Measurements from ENCODE around the gene MRTFA.

MRTFA gene

DNA sequence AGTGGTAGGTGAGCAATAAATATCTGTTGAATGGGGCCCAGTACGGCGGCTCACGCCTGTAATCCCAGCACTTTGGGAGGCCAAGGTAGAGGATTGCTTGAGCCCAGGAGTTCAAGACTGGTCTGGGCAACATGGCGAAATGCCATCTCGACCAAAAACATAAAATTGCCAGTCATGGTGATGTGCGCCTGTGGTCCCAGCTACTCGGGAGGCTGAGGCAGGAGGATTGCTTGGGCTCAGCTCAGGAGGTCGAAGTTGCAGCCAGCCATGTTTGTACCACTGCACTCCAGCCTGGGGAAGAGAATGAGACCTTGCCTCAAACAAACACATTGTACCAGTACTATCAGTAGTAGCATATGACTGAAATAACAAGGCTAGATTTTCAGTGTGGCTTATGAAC, 262.0 kb downstream of the MRTFA start:
- TF ChIP-seq, protein P1, sequence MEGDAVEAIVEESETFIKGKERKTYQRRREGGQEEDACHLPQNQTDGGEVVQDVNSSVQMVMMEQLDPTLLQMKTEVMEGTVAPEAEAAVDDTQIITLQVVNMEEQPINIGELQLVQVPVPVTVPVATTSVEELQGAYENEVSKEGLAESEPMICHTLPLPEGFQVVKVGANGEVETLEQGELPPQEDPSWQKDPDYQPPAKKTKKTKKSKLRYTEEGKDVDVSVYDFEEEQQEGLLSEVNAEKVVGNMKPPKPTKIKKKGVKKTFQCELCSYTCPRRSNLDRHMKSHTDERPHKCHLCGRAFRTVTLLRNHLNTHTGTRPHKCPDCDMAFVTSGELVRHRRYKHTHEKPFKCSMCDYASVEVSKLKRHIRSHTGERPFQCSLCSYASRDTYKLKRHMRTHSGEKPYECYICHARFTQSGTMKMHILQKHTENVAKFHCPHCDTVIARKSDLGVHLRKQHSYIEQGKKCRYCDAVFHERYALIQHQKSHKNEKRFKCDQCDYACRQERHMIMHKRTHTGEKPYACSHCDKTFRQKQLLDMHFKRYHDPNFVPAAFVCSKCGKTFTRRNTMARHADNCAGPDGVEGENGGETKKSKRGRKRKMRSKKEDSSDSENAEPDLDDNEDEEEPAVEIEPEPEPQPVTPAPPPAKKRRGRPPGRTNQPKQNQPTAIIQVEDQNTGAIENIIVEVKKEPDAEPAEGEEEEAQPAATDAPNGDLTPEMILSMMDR (IDR thresholded peaks at IDR 0.05; ENCODE audit: control insufficient read depth, insufficient read depth, low read depth, low read length, missing control alignments), result no peak
- DNase-seq (ENCODE audit: low read depth), result no peak
- H3K4me3 ChIP-seq (ENCODE audit: control insufficient read depth, low read depth, low read length), result no peak overlapping the region

DNA sequence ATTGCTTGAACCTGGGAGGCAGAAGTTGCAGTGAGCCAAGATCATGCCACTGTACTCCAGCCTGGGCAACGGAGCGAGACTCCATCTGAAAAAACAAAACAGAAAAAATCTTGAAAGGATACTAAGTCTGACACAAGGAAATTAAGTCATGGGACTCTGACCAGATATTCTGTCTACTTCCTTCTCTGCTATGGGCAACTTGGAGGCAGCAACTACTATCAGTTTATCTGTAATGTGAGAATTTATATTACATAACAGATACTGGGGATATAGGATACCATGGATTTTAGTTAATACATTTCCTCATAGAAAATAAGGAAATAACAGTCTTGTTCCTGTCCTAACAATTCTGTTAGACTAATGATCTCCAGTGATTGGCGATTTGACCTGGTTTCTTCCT, 267.7 kb downstream of the MRTFA start:
- DNase-seq (ENCODE audit: low read depth), result no peak
- no peak overlapping the region for H3K4me3 ChIP-seq (ENCODE audit: control insufficient read depth, low read depth, low read length)
- TF ChIP-seq, protein P1 (IDR thresholded peaks at IDR 0.05; ENCODE audit: control insufficient read depth, insufficient read depth, low read depth, low read length, missing control alignments), result no peak

DNA sequence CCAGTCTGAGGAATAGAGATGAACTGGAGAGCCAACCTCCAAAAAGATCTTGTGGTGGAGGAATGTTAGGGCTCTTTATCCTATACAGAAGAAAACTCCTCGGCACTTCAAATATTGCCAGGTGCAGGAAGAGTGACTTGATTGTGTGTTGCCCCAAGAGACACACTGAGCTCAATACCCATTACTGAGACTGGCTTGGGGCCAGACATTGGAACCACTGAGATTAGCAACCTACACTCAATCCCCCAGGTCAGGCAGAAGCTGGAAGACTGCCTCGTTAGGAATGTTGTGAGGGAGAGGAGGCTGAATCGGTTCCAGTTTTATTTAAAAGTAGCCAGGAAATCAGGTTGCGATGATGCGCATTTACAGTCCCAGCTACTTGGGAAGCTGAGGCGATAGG, 268.5 kb downstream of the MRTFA start:
- H3K4me3 ChIP-seq (ENCODE audit: control insufficient read depth, low read depth, low read length), result no peak overlapping the region
- no peak for DNase-seq (ENCODE audit: low read depth)
- TF ChIP-seq, protein P1 (IDR thresholded peaks at IDR 0.05; ENCODE audit: control insufficient read depth, insufficient read depth, low read depth, low read length, missing control alignments), result no peak

DNA sequence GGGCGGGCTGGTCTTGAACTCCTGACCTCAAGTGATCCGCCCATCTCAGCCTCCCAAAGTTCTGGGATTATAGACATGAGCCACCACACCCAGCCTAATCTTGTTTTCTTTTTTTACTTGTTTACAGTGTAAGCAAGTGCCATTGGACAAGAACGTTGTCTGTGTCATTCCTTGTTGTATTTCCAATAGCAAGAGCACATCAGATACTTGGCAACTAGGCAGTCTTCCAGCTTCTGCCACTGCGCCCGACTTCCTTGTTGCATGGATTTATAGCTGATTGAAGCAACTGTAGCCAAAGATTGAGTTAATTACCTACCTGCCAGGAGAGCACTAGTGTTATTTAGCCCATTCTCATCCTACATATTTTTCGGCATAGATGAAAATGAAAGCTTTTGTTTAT, 269.2 kb downstream of the MRTFA start:
- no peak for DNase-seq (ENCODE audit: low read depth)
- no peak overlapping the region for H3K4me3 ChIP-seq (ENCODE audit: control insufficient read depth, low read depth, low read length)
- TF ChIP-seq, protein P1 (IDR thresholded peaks at IDR 0.05; ENCODE audit: control insufficient read depth, insufficient read depth, low read depth, low read length, missing control alignments), result no peak

DNA sequence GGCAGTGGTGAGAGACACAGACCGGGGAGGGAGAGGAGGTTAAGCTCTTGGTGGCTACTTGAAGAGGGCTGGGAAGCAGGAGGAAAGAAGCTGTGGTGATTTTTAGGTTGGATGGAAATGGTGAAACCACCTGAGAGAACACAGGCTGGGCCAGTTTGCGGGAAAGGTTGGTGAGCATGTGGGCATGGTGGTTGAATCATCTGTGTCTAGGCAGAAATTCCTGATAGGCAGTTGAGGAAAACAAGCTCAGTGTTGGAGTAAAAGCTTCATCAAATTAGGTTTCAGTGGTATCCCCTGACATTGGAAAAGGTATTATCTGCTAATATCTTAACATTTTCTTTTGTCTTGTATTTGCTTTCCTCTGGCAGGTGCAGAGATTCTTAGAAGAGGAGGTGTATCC, 270.5 kb downstream of the MRTFA start:
- no peak for DNase-seq (ENCODE audit: low read depth)
- TF ChIP-seq, protein P1 (IDR thresholded peaks at IDR 0.05; ENCODE audit: control insufficient read depth, insufficient read depth, low read depth, low read length, missing control alignments), result no peak

DNA sequence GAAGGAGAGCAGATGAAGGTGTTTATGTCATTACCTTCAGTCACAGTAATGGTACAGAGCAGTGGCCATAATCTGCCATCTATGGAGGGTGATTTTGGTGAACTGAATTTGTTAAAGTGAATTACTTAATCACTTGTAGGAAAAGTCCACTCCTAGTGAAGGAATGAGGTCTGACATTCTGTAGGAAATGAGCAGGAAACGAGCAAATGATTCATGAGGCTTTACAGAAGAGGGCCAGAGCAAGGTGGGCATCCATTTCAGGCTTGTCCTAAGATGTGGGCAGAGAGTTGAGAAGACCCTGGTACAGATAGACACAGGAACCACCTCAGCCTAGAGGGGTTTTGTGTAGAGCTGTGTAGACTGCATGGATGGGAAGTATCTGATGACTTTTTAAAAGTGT, 272.1 kb downstream of the MRTFA start:
- no peak for DNase-seq (ENCODE audit: low read depth)
- no peak overlapping the region for H3K4me3 ChIP-seq (ENCODE audit: control insufficient read depth, low read depth, low read length)
- TF ChIP-seq, protein P1 (IDR thresholded peaks at IDR 0.05; ENCODE audit: control insufficient read depth, insufficient read depth, low read depth, low read length, missing control alignments), result no peak

More for the DNA sequence above, 270.5 kb downstream of the MRTFA start:
- no peak overlapping the region for H3K4me3 ChIP-seq (ENCODE audit: control insufficient read depth, low read depth, low read length)

DNA sequence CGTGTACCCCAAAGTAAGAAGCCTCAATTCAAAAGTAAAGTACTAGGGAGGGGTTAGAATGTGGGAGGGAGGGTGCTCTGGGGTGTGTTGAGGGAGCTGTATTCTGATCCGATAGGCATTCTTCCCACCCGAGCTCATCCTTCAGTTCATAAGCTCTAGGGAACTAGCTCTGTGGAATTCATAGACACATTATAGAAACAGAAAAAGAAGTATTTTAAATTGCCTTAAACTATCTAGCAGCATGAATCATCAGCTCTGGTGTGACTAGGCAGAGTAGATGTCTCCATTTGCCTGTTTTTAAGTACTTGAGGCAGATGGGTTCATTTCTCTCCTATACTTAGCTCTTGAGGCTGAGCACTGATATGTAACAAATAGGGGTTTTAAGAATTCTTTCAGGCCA, 273.5 kb downstream of the MRTFA start:
- no peak for DNase-seq (ENCODE audit: low read depth)
- no peak overlapping the region for H3K4me3 ChIP-seq (ENCODE audit: control insufficient read depth, low read depth, low read length)
- TF ChIP-seq, protein P1 (IDR thresholded peaks at IDR 0.05; ENCODE audit: control insufficient read depth, insufficient read depth, low read depth, low read length, missing control alignments), result no peak
